Endodermal cell (in vitro differentiated cells): ENCODE data around the gene PPP4C. TPM values are rescaled to one million over a fixed set of nuclear protein-coding genes. Genes with fewer than 3 reads are reported as not detected.

Source experiments
- DNase-seq: peaks from one replicate; pipeline ENCODE4 v3.0.0-alpha.2; 2017
- H3K27ac ChIP-seq: 2 replicates; pipeline ENCODE4 v1.5.1; 2013; ENCODE audit warnings: mild to moderate bottlenecking, low read depth, low read length, moderate library complexity
- H3K27me3 ChIP-seq: 2 replicates; pipeline ENCODE4 v1.6.1; 2013; ENCODE audit warnings: mild to moderate bottlenecking, low read length, moderate library complexity; ENCODE audit not compliant: insufficient read depth, control insufficient read depth, poor library complexity, severe bottlenecking
- H3K36me3 ChIP-seq: 2 replicates; pipeline ENCODE4 v1.7.0; 2013; ENCODE audit warnings: mild to moderate bottlenecking, low read length, moderate library complexity; ENCODE audit not compliant: control insufficient read depth, insufficient read depth
- H3K4me1 ChIP-seq: one replicate; pipeline ENCODE4 v1.7.0; 2013; ENCODE audit warnings: low read length; ENCODE audit not compliant: control insufficient read depth, insufficient read depth
- H3K4me3 ChIP-seq: 2 replicates; pipeline ENCODE4 v1.5.1; 2013; ENCODE audit warnings: mild to moderate bottlenecking, low read length, moderate library complexity
- H3K9ac ChIP-seq: 2 replicates; pipeline ENCODE4 v1.6.1; 2013; ENCODE audit warnings: mild to moderate bottlenecking, low read length, moderate library complexity; ENCODE audit not compliant: poor library complexity, severe bottlenecking; ENCODE audit errors: extremely low read depth
- H3K9me3 ChIP-seq: 2 replicates; pipeline ENCODE4 v1.6.1; 2013; ENCODE audit warnings: mild to moderate bottlenecking, low read length, moderate library complexity; ENCODE audit not compliant: control insufficient read depth
- H3K27ac Mint-ChIP-seq: 2 replicates; pipeline ENCODE4 v1.8.0; 2020; ENCODE audit warnings: mixed read lengths
- H3K27me3 Mint-ChIP-seq: 2 replicates; pipeline ENCODE4 v1.8.0; 2021; ENCODE audit warnings: mild to moderate bottlenecking, mixed read lengths; ENCODE audit not compliant: insufficient read depth
- H3K36me3 Mint-ChIP-seq: 2 replicates; pipeline ENCODE4 v1.8.0; 2020; ENCODE audit warnings: low read depth, mixed read lengths
- H3K4me1 Mint-ChIP-seq: 2 replicates; pipeline ENCODE4 v1.8.0; 2020; ENCODE audit warnings: mixed read lengths
- H3K4me3 Mint-ChIP-seq: 2 replicates; pipeline ENCODE4 v1.8.0; 2020; ENCODE audit warnings: mild to moderate bottlenecking, moderate library complexity, mixed read lengths
- H3K9me3 Mint-ChIP-seq: 2 replicates; pipeline ENCODE4 v1.8.0; 2020; ENCODE audit warnings: mild to moderate bottlenecking, mixed read lengths
- WGBS, 2 experiments: methylation state at CpG; one replicate each; pipeline versions ENCODE4 v1.1.5 to v1.1.7; 2013; ENCODE audit warnings: missing lambda C conversion rate in 2 of 2, mixed read lengths in 1 of 2; ENCODE audit not compliant: insufficient coverage in 1 of 2, insufficient read length in 1 of 2; 5-methylcytosine and 5-hydroxymethylcytosine counted together
- total RNA-seq, 2 donors: library from RNA; stranded (reverse); fragmentation: NEBNext Ultra II Directional in 1 of 2; extraction: Animal tissue kit (Norgen Biotek cat#: 25700) in 1 of 2; gene quantifications; 2 replicates in 1 of 2; 3 replicates in 1 of 2; pipeline ENCODE4 v1.2.1, GENCODE V29; 2021
- TF ChIP-seq, protein P1 (sequence below): fragments of 200-600 bp; sonication (generic); conservative IDR thresholded peaks from 2 replicates; pipeline ENCODE4 v1.5.0; 2021; ENCODE audit warnings: antibody characterized with exemption, mild to moderate bottlenecking

The PPP4C gene
- total RNA-seq, 2 donors from 2014 or later, result 150 to 151 TPM

DNA sequence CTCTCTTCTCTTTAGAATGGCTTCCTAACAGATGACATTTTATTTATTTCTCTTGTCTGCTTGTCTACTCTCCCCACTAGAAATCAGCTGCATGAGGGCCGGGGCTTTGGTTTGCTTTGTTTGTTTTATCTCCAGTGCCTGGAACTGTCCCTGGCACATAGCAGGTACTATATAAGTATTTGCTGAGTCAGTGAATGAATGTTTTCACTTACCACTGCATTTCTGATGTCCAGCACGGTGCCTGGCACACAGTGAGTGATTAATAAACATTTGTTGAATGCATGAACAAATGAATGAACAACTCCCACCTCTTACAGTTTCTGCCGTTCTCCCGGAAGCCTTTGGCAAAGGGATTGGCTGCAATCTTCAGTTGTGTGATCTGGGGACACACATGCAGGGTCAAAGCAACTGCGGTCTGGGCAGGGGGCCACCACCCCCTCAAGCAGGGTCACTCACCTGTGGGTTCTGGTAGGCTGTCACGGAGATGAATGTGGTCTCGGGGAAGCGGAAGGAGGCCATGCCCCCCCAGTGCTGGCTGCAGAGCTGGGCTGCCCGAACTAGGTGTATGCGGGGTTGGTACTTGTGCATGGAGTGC, 12.5 kb downstream of the PPP4C start:
- Mint-ChIP-seq H3K27me3 (no peaks in the 10 kb centered on the region), H3K4me3 (no peak overlapping the region), H3K36me3 (peaks cover 30% of the 10 kb centered on the region), H3K27ac (peak overlapping the region; percentile 68), H3K4me1 (peaks cover 9% of the 10 kb centered on the region), H3K9me3 (no peaks in the 10 kb centered on the region)
- TF ChIP-seq, protein P1, sequence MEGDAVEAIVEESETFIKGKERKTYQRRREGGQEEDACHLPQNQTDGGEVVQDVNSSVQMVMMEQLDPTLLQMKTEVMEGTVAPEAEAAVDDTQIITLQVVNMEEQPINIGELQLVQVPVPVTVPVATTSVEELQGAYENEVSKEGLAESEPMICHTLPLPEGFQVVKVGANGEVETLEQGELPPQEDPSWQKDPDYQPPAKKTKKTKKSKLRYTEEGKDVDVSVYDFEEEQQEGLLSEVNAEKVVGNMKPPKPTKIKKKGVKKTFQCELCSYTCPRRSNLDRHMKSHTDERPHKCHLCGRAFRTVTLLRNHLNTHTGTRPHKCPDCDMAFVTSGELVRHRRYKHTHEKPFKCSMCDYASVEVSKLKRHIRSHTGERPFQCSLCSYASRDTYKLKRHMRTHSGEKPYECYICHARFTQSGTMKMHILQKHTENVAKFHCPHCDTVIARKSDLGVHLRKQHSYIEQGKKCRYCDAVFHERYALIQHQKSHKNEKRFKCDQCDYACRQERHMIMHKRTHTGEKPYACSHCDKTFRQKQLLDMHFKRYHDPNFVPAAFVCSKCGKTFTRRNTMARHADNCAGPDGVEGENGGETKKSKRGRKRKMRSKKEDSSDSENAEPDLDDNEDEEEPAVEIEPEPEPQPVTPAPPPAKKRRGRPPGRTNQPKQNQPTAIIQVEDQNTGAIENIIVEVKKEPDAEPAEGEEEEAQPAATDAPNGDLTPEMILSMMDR, result no peak
- Histone ChIP-seq H3K27ac (no peak overlapping the region), H3K9ac (no peak overlapping the region), H3K36me3 (peaks cover 31% of the 10 kb centered on the region), H3K4me1 (peaks cover 6% of the 10 kb centered on the region), H3K9me3 (no peaks in the 10 kb centered on the region), H3K27me3 (no peaks in the 10 kb centered on the region), H3K4me3 (no peak overlapping the region)
- no peak for DNase-seq
- 85 to 88% methylated on average over 6 to 10 of the region's 10 CpGs for WGBS, 2 experiments

GRCh38 chr16:30088832-30089624, 13.2 kb downstream of the PPP4C start:
- no peaks in the 10 kb centered on the region for H3K27me3 Mint-ChIP-seq
- Histone ChIP-seq H3K4me3 (no peak overlapping the region), H3K27me3 (no peaks in the 10 kb centered on the region), H3K36me3 (peaks cover 25% of the 10 kb centered on the region), H3K9ac (no peak overlapping the region), H3K9me3 (no peaks in the 10 kb centered on the region), H3K27ac (no peak overlapping the region), H3K4me1 (peaks cover 6% of the 10 kb centered on the region)
- no peak overlapping the region for H3K4me3 Mint-ChIP-seq
- H3K9me3 Mint-ChIP-seq, result no peaks in the 10 kb centered on the region
- H3K4me1 Mint-ChIP-seq, result peaks cover 10% of the 10 kb centered on the region
- TF ChIP-seq, protein P1, result no peak
- no peak for DNase-seq
- H3K36me3 Mint-ChIP-seq, result peaks cover 25% of the 10 kb centered on the region
- 93% methylated on average over 15 to 22 of the region's 22 CpGs for WGBS, 2 experiments
- no peak overlapping the region for H3K27ac Mint-ChIP-seq

DNA sequence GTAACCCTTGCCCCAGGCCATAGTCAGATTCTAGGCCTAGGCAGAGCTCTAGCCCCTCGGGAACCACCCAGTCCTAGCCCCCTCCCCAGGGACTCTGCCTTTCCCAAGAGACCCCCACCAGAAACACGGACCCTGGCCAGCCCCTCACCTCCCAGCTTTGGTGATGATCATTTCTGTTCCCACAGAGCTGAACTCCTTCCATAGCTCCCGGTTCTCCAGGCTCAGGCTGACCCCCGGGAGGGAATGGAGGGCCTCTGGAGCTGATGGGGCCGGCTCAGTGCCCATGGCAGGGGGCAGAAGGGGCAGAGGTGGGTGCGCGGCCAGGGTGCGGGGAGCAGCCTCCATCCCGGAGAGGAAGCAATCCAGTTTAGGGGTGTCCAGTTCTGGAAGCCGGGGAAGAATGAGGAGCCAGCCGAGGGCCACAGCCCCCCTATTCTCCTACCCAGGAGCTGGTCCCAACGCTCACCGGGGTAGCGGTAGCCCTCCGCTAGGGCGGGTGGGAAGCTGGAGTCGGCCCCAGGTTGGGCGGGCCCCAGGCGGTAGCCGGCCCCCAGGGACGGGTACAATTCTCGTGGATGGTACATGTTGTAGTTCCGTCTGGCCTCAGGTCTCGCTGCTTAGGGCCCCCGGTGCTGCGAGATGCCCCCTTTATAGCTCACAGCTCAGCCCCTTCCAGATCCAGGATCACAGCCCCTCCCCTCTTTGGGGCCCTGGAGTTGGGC, 15.0 kb downstream of the PPP4C start:
- H3K9ac ChIP-seq, result no peak overlapping the region
- H3K36me3 ChIP-seq, result peaks cover 10% of the 10 kb centered on the region
- Mint-ChIP-seq H3K27me3 (no peaks in the 10 kb centered on the region), H3K9me3 (no peaks in the 10 kb centered on the region), H3K27ac (no peak overlapping the region), H3K4me3 (peak overlapping the region; percentile 71), H3K36me3 (peaks cover 24% of the 10 kb centered on the region), H3K4me1 (peaks cover 19% of the 10 kb centered on the region)
- no peak for DNase-seq
- no peak overlapping the region for H3K27ac ChIP-seq
- 87 to 89% methylated on average over 10 to 26 of the region's 26 CpGs for WGBS, 2 experiments
- no peaks in the 10 kb centered on the region for H3K27me3 ChIP-seq
- peaks cover under 1% of the 10 kb centered on the region for H3K4me1 ChIP-seq
- no peak overlapping the region for H3K4me3 ChIP-seq
- TF ChIP-seq, protein P1, result no peak
- H3K9me3 ChIP-seq, result no peaks in the 10 kb centered on the region
